GM13977 (cell line): ENCODE measurements around the gene FGGY.

Experiments used
- DNase-seq: peaks from one replicate; pipeline ENCODE4 v3.0.0; 2012; ENCODE audit warnings: low spot score
- in situ Hi-C: fragments of 300-500 bp; cut with MboI; formaldehyde crosslinking; loops from one replicate; pipeline ENCODE4 v1.12.0; 2022; ENCODE audit warnings: low sequenced_read_pairs, low pct_unique_long_range_greater_than_20kb, mixed read lengths, inconsistent platforms; ENCODE audit not compliant: unreplicated experiment
- TF ChIP-seq, protein P1 (sequence below): IDR thresholded peaks from 2 replicates; pipeline ENCODE4 v1.5.1; 2012; ENCODE audit warnings: mild to moderate bottlenecking, control low read depth; ENCODE audit not compliant: insufficient read depth; ENCODE audit errors: extremely low read depth, missing control alignments

FGGY gene

DNA sequence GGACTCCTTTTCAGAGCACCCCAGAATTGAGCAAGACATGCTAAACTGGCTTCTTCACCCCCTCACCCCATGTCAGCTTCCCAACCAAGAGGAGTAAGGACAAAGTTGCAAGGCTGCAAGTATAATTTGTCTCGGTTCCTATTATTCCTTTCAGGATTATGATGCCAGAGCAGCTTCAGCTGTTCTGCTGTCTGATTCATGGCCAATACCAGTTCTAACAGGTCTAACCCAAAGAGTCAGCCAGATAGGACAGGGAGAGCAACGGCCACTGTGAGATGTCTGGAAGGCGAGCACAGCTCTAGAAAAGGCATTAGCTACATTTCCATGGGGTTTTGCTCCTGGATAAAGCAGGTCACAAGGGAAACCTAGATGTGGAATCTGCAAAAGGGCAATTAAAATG lies 464.5 kb downstream of the FGGY start:
- TF ChIP-seq, protein P1, sequence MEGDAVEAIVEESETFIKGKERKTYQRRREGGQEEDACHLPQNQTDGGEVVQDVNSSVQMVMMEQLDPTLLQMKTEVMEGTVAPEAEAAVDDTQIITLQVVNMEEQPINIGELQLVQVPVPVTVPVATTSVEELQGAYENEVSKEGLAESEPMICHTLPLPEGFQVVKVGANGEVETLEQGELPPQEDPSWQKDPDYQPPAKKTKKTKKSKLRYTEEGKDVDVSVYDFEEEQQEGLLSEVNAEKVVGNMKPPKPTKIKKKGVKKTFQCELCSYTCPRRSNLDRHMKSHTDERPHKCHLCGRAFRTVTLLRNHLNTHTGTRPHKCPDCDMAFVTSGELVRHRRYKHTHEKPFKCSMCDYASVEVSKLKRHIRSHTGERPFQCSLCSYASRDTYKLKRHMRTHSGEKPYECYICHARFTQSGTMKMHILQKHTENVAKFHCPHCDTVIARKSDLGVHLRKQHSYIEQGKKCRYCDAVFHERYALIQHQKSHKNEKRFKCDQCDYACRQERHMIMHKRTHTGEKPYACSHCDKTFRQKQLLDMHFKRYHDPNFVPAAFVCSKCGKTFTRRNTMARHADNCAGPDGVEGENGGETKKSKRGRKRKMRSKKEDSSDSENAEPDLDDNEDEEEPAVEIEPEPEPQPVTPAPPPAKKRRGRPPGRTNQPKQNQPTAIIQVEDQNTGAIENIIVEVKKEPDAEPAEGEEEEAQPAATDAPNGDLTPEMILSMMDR: no peak
- in situ Hi-C loops: loop anchor here (25.0 kb wide), 1 partner anchor 1249 kb away; no protein-coding TSS in a partner anchor

DNA sequence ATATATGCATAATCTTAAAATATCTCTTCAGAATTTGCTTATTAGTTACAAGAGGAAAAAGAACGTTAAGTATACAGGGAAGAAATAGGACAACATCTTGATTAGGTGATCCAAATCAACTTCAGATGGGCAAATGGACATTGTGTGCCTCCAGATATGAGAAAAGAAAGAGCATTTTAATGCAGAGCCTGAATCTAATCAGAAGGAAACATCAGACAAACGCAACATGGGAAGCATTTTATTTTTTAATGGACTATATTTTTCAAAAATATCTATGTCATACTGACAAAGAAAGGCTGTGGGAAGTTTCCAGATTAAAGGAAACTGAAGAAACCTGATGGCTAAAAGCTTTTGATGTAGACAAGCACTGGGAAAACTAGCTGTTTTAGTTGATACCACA lies 466.5 kb downstream of the FGGY start:
- TF ChIP-seq, protein P1: no peak
- no peak for DNase-seq
- in situ Hi-C loops: loop anchor here (25.0 kb wide), 1 partner anchor 1251 kb away; no protein-coding TSS in a partner anchor

More for the DNA sequence above, 464.5 kb downstream of the FGGY start:
- DNase-seq: no peak

DNA sequence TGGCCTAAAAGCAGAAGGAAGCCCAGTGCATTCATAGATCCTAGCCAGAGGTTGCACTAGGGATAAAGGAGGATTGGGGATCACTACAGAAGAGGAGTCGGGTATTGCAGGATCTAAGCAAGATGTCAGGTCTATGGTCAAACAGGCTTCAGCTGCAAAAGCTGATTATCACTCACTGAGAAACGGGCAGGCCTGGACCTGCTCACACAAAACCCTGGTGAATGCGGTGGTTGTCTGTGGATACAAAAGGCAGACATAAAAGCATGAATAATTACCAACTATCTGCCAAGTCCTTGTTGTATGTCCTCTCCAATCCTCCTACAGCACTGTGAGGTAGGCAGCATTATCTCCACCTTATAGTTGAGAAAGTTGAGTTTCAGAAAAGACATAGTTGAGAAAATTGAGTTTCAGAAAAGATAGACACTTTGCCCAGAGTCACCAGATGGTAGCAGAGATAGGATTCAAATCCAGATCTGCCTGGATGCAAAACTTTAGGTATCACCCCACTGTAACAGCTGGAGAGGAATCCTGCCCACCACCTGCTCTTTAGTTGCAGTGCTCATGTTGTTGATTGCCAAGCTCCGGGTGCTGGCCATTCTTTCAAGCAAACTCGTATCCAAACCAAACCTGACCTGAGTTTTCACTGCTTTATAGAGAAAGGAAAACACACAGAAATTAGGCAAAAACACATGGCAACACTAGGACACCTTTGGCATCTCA lies 468.3 kb downstream of the FGGY start:
- in situ Hi-C loops: loop anchor here (25.0 kb wide), 1 partner anchor 1253 kb away; no protein-coding TSS in a partner anchor
- DNase-seq: no peak
- TF ChIP-seq, protein P1: no peak

DNA sequence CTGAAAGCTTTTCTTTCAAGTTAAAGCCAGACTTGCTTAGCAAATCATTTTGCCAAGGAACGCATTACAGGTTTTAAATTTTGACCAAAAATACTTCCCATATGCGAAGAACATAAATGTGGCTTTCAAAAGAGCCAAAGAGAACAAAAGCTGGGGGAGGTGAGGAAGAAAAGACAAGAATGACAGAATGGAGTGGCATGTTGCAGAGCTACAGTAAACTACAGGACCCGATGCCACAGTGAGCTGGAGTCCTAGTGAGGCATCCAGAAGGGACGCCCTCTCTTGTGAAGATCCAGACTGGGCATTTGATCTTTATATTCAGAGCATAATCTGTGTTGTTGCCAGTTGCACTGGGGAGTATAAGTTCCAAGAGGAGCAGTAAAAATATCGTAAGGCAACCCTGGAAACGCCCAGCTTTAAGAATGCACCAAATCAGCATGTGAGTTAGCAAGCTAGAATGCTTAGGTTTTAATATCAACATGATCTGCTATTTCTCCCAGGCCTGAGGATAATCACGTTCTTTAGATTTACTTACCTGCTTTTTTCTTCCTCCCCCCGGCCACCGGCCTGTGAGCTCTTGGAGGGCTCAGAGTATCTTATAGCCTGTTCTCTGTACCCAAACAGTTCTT lies 469.4 kb downstream of the FGGY start:
- in situ Hi-C loops: loop anchor here (25.0 kb wide), 1 partner anchor 1254 kb away; no protein-coding TSS in a partner anchor
- TF ChIP-seq, protein P1: no peak
- no peak for DNase-seq

DNA sequence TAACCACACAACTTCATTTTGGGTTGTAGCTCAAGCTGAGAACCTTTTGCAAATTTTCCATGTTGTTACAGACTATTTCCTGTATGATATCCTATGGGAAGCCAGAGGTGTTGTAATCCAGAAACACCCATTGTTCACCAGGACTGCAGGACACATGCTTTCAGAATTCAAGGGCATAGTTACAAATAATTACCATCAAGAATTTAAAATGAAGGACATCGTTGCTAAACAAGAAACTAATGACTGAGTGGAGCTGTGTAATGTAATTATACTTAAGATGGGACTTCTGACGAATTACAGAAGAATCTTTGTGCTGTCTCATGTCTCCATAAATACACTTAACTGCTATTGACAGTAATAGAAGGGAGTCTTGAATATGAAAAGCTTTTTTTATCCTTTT lies 470.2 kb downstream of the FGGY start:
- no peak for DNase-seq
- in situ Hi-C loops: loop anchor here (25.0 kb wide), 1 partner anchor 1255 kb away; no protein-coding TSS in a partner anchor
- TF ChIP-seq, protein P1: no peak

DNA sequence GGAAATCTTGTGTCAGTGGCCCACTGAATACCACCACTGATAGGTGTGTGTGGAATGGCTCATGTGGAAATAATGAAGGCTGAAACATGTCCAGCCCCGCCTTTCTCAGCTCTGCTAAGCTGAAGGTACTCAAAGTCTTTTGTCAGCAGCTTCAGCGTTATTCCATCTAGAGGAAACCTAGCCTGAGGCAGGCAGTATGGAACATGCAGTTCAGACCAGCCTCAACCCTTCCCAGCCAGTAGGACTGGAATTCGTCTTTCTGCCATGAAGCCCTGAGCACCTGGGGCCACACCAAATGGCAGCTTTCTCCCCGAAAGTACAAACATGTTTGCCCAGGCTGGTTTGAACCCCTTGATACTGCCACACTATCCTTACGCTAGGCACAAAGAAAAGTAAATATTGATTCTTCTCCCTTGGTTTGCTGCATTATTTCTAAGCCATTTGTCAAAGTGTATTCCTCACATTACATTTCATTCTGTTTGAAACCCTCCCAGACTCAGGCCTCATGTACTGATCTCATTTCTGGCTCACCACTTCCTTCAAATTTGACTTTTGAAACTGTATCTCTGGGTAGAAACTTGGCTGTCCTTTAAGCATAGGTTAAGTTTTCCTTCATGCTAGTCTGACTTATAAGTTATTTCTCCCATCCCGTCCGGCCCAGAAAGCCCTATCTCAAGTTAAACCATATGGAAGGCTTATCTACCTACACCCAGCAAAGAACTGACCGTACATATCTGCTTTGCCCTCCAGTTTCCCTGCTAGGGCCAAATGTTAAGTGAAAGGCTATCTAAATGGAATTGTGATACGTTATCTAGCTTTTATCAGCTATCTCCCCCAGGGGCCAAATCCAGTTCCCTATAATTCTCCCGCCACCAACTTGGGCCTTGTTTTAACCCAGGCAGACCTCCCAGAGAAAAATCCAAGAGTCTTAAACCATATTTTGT lies 472.2 kb downstream of the FGGY start:
- in situ Hi-C loops: loop anchor here (25.0 kb wide), 1 partner anchor 1257 kb away; no protein-coding TSS in a partner anchor
- TF ChIP-seq, protein P1: no peak
- DNase-seq: no peak
